Sigmoid colon (tissue), 7 donors: Measurements from ENCODE around the gene TBC1D22A. TPM values are rescaled to one million over a fixed set of nuclear protein-coding genes. Genes with fewer than 3 reads are reported as not detected.
A peak's percentile ranks its signal among the peaks of the same experiment; 100 is the strongest.

Source experiments
- DNase-seq: peaks from one replicate; pipeline ENCODE4 v3.0.0-alpha.2; 2019
- H3K27ac ChIP-seq, 4 donors: fragments of 200-600 bp; sonication (generic); one replicate each; pipeline ENCODE4 v1.5.1; 2016 to 2019; ENCODE audit warnings: mild to moderate bottlenecking in 1 of 4
- H3K27me3 ChIP-seq, 3 donors: fragments of 200-600 bp; sonication (generic); one replicate each; pipeline ENCODE4 v1.5.1; 2019; ENCODE audit warnings: mild to moderate bottlenecking in 1 of 3
- H3K36me3 ChIP-seq, 4 donors: fragments of 200-600 bp; sonication (generic); one replicate each; pipeline ENCODE4 v1.5.1; 2016 to 2019
- H3K4me1 ChIP-seq, 4 donors: fragments of 200-600 bp; sonication (generic); one replicate each; pipeline ENCODE4 v1.5.1; 2017 to 2019
- H3K4me3 ChIP-seq, 4 donors: fragments of 200-600 bp; sonication (generic); one replicate each; pipeline ENCODE4 v1.5.1; 2017 to 2019; ENCODE audit warnings: mild to moderate bottlenecking in 2 of 4, moderate library complexity in 1 of 4
- H3K9me3 ChIP-seq, 4 donors: fragments of 200-600 bp in 3 of 4; sonication (generic) in 3 of 4; one replicate each; pipeline versions ENCODE4 v1.5.1 to v1.6.1; 2013 to 2019
- CTCF ChIP-seq, 4 experiments: fragments of 450-650 bp in 3 of 4; fragments of 200-600 bp in 1 of 4; IDR thresholded peaks; one replicate each; pipeline ENCODE4 v1.5.1; 2016 to 2019; ENCODE audit warnings: antibody characterized with exemption in 4 of 4, mild to moderate bottlenecking in 3 of 4, moderate library complexity in 2 of 4
- EP300 ChIP-seq, 4 donors: sonication (generic); formaldehyde crosslinking; IDR thresholded peaks; one replicate each; pipeline ENCODE4 v1.6.1; 2017; ENCODE audit warnings: antibody characterized with exemption in 4 of 4
- POLR2A ChIP-seq, 2 donors: fragments of 450-650 bp; IDR thresholded peaks; one replicate each; pipeline ENCODE4 v1.6.1; 2016; ENCODE audit warnings: antibody characterized with exemption in 2 of 2, mild to moderate bottlenecking in 2 of 2, moderate library complexity in 2 of 2
- POLR2AphosphoS5 ChIP-seq, 4 donors: sonication (generic); formaldehyde crosslinking; IDR thresholded peaks; one replicate each; pipeline ENCODE4 v1.6.1; 2017; ENCODE audit warnings: antibody characterized with exemption in 4 of 4
- WGBS, 2 donors: extraction: QIAGEN DNeasy Blood & Tissue Kit; methylation state at CpG; one replicate each; pipeline ENCODE4 v1.1.7; 2013; 5-methylcytosine and 5-hydroxymethylcytosine counted together
- intact Hi-C: fragments of 100-400 bp; cut with DNase I; formaldehyde crosslinking; loops from one replicate; pipeline ENCODE4 v1.15.1; 2023
- polyA plus RNA-seq, 3 donors: library from polyadenylated mRNA; stranded (reverse); fragments of 200-250 nt; gene quantifications; one replicate each; pipeline ENCODE4 v1.2.3, GENCODE V29; 2013
- total RNA-seq, 4 donors: library from RNA; depleted of rRNA; stranded (reverse); fragments of >200 nt; gene quantifications; one replicate each; pipeline ENCODE4 v1.1.0, GENCODE V29; 2016
- donor health status: healthy with polysubstance abuse.
- donor health status: Bipolar disorder and iron deficiency.
- donor health status: healthy.

The TBC1D22A gene
- total and polyA plus RNA-seq, 7 donors: 13.6 to 34.6 (median 14.3) TPM

- WGBS, 2 donors: 91 to 93% methylated on average over 8 of the region's 8 CpGs
- intact Hi-C loops: no loop called here
Observed at GRCh38 chr22:47002692-47003091, 240.2 kb downstream of the TBC1D22A start.

DNA sequence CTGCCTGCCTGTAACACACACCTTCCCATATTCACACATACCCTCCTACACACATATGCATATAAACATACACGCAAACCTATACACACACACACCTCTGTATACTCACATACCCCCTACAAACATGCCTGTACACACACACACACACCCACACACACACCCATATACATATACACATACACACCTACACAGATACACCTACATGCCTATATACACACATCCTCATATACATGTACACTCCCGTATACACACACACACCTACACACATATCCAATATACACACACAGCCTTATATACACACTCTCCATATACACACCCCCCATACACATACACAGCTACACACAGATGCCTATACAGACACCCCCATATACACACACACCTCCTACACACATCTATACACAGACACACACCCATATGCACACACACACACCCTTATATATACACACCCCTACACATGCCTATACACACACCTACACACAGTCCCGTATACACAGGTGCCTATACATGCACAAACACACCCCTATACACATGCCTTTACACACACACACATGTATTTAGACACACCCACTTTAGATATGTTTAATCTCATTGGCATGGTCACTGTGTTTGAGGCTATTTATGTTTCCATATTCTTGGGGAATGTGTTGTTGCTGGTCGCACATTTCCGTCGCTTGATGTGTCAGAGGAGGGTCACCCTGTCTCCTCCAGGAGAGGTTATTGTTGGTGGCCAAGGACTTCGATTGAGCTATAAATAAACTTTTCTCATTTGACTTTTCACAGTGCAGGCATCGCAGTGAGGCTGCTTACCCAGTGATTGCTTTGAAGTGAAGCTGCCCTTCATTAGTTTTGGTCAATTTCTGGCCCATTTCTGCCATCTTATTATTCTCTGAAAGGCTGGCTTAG is 243.3 kb downstream of the TBC1D22A start:
- Histone ChIP-seq H3K4me1 (peaks cover 0 to 8% (median 0%) of the 10 kb centered on the region in 4 donors), H3K4me3 (no peak overlapping the region), H3K9me3 (no peaks in the 10 kb centered on the region), H3K27me3 (no peaks in the 10 kb centered on the region), H3K36me3 (peaks cover 0 to 17% (median 1%) of the 10 kb centered on the region in 4 donors), H3K27ac (no peak overlapping the region)
- intact Hi-C loops: no loop called here
- WGBS, 2 donors: 95 to 97% methylated on average over 8 of the region's 8 CpGs
- no peak for DNase-seq
- TF ChIP-seq CTCF (IDR thresholded peaks at IDR 0.05) (no peak), EP300 (IDR thresholded peaks at IDR 0.05) (no peak), POLR2AphosphoS5 (IDR thresholded peaks at IDR 0.05) (no peak), POLR2A (IDR thresholded peaks at IDR 0.05) (no peak)

More at GRCh38 chr22:47002692-47003091, 240.2 kb downstream of the TBC1D22A start:
- no peak overlapping the region for H3K27ac ChIP-seq
- no peak for TF ChIP-seq EP300 (IDR thresholded peaks at IDR 0.05)
- TF ChIP-seq POLR2AphosphoS5 (IDR thresholded peaks at IDR 0.05): no peak
- TF ChIP-seq POLR2A (IDR thresholded peaks at IDR 0.05): no peak
- TF ChIP-seq CTCF (IDR thresholded peaks at IDR 0.05): no peak
- no peaks in the 10 kb centered on the region for H3K4me1 ChIP-seq
- H3K9me3 ChIP-seq: no peaks in the 10 kb centered on the region
- H3K27me3 ChIP-seq: no peaks in the 10 kb centered on the region
- no peak overlapping the region for H3K4me3 ChIP-seq
- DNase-seq: peak; percentile 34
- H3K36me3 ChIP-seq: peaks cover 0 to 10% (median 0%) of the 10 kb centered on the region in 4 donors

DNA sequence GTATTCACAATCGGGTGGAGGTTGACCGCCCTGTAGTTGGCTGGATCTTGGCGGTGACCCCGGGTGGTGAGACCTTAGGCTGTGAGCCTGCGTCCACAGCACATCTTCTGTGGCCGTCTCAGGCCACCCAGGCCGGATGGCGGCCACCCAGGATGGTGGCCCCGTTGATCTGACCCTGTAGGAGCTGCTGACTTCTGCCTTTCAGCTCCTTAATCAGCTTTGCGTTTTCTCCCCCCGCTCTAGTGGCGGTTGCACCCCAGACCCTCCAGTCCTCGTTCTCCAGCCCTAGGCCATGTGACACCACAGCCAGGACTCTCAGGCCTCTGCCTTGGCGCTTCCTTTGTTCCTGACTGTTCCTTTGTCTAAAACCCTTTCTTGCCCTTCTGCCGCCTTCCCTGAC is 244.0 kb downstream of the TBC1D22A start:
- intact Hi-C loops: no loop called here
- TF ChIP-seq POLR2A (IDR thresholded peaks at IDR 0.05) (no peak), POLR2AphosphoS5 (IDR thresholded peaks at IDR 0.05) (no peak), CTCF (IDR thresholded peaks at IDR 0.05) (no peak), EP300 (IDR thresholded peaks at IDR 0.05) (no peak)
- WGBS, 2 donors: 90 to 92% methylated on average over 15 of the region's 15 CpGs
- Histone ChIP-seq H3K27me3 (no peaks in the 10 kb centered on the region), H3K4me1 (peaks cover 0 to 8% (median 0%) of the 10 kb centered on the region in 4 donors), H3K9me3 (no peaks in the 10 kb centered on the region), H3K36me3 (peaks cover 0 to 17% (median 1%) of the 10 kb centered on the region in 4 donors), H3K27ac (no peak overlapping the region), H3K4me3 (no peak overlapping the region)
- DNase-seq: peak; percentile 29

DNA sequence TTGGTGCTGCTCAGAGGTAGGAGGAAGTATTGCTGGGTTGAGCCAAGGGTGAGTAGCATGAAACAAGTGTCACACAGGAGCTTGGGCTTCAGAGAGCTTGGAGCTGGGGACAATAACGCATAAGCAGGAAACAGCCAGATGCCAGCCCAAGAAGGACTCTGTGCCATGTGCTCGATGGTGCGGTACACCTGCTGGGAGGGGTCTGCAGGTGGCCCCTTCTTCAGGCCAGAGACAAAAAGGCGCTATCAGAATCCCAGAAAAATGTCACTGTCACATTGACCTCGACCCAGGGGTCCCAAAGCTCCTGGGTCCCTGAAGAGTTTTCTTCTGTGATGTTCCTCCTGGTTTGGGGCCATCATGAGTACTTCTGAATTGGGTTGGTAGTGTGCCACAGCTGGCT is 244.4 kb downstream of the TBC1D22A start:
- intact Hi-C loops: no loop called here
- no peaks in the 10 kb centered on the region for H3K27me3 ChIP-seq
- WGBS, 2 donors: 97 to 98% methylated on average over 5 of the region's 5 CpGs
- H3K9me3 ChIP-seq: no peaks in the 10 kb centered on the region
- TF ChIP-seq CTCF (IDR thresholded peaks at IDR 0.05) (no peak), EP300 (IDR thresholded peaks at IDR 0.05) (no peak), POLR2AphosphoS5 (IDR thresholded peaks at IDR 0.05) (no peak), POLR2A (IDR thresholded peaks at IDR 0.05) (no peak)
- peaks cover 0 to 17% (median 1%) of the 10 kb centered on the region in 4 donors for H3K36me3 ChIP-seq
- no peak for DNase-seq
- peaks cover 0 to 8% (median 0%) of the 10 kb centered on the region in 4 donors for H3K4me1 ChIP-seq
- no peak overlapping the region for H3K4me3 ChIP-seq
- H3K27ac ChIP-seq: no peak overlapping the region
